IPS-18a (cell line): ENCODE results near the gene ANTKMT.
A peak's percentile ranks its signal among the peaks of the same experiment; 100 is the strongest.

ENCODE experiments used
- H3K27ac ChIP-seq: one replicate; pipeline ENCODE4 v1.5.1; 2013; ENCODE audit warnings: low read length
- H3K27me3 ChIP-seq: one replicate; pipeline ENCODE4 v1.6.1; 2013; ENCODE audit warnings: mild to moderate bottlenecking, low read length; ENCODE audit not compliant: control insufficient read depth, insufficient read depth
- H3K36me3 ChIP-seq: one replicate; pipeline ENCODE4 v1.6.1; 2013; ENCODE audit warnings: low read depth, low read length; ENCODE audit not compliant: control insufficient read depth
- H3K4me1 ChIP-seq: one replicate; pipeline ENCODE4 v1.6.1; 2013; ENCODE audit warnings: low read depth, low read length; ENCODE audit not compliant: control insufficient read depth
- H3K4me3 ChIP-seq: one replicate; pipeline ENCODE4 v1.5.1; 2013; ENCODE audit warnings: low read length
- H3K9ac ChIP-seq: one replicate; pipeline ENCODE4 v1.6.1; 2013; ENCODE audit warnings: mild to moderate bottlenecking, low read length, moderate library complexity
- H3K9me3 ChIP-seq: one replicate; pipeline ENCODE4 v1.6.1; 2013; ENCODE audit warnings: low read depth, low read length; ENCODE audit not compliant: control insufficient read depth

Gene ANTKMT

GRCh38 chr16:714558-715476 is 6.1 kb upstream of the ANTKMT start, which contains the start of gene METRN:
METRN (plus strand) TSS chr16:715118; CDS start chr16:715290, 172 bp downstream.
- H3K4me3 ChIP-seq: peak within 1 kb of the TSS; percentile 46
- peaks cover 13% of the 10 kb centered on the region for H3K4me1 ChIP-seq
- no peaks in the 10 kb centered on the region for H3K9me3 ChIP-seq
- no peak within 1 kb of the TSS for H3K27ac ChIP-seq
- no peaks in the 10 kb centered on the region for H3K36me3 ChIP-seq
- H3K9ac ChIP-seq: no peak within 1 kb of the TSS
- peaks cover 43% of the 10 kb centered on the region for H3K27me3 ChIP-seq

GRCh38 chr16:715477-716199 is 5.3 kb upstream of the ANTKMT start:
- peaks cover 18% of the 10 kb centered on the region for H3K4me1 ChIP-seq
- H3K9me3 ChIP-seq: no peaks in the 10 kb centered on the region
- H3K27me3 ChIP-seq: peaks cover 42% of the 10 kb centered on the region
- no peaks in the 10 kb centered on the region for H3K36me3 ChIP-seq
- H3K27ac ChIP-seq: no peak overlapping the region
- H3K9ac ChIP-seq: no peak overlapping the region
- peak overlapping the region; percentile 46 for H3K4me3 ChIP-seq

GRCh38 chr16:716200-716568 is 4.8 kb upstream of the ANTKMT start:
- no peaks in the 10 kb centered on the region for H3K36me3 ChIP-seq
- no peak overlapping the region for H3K27ac ChIP-seq
- peaks cover 18% of the 10 kb centered on the region for H3K4me1 ChIP-seq
- no peak overlapping the region for H3K9ac ChIP-seq
- peaks cover 37% of the 10 kb centered on the region for H3K27me3 ChIP-seq
- H3K4me3 ChIP-seq: peak overlapping the region; percentile 46
- H3K9me3 ChIP-seq: no peaks in the 10 kb centered on the region

- no peak overlapping the region for H3K27ac ChIP-seq
- H3K27me3 ChIP-seq: peaks cover 34% of the 10 kb centered on the region
- peaks cover 18% of the 10 kb centered on the region for H3K4me1 ChIP-seq
- H3K9ac ChIP-seq: no peak overlapping the region
- H3K4me3 ChIP-seq: no peak overlapping the region
- no peaks in the 10 kb centered on the region for H3K9me3 ChIP-seq
- no peaks in the 10 kb centered on the region for H3K36me3 ChIP-seq
Observed at GRCh38 chr16:716768-717325, 4.1 kb upstream of the ANTKMT start.

- no peaks in the 10 kb centered on the region for H3K36me3 ChIP-seq
- H3K4me3 ChIP-seq: no peak overlapping the region
- no peak overlapping the region for H3K27ac ChIP-seq
- no peaks in the 10 kb centered on the region for H3K9me3 ChIP-seq
- no peak overlapping the region for H3K9ac ChIP-seq
- peaks cover 18% of the 10 kb centered on the region for H3K4me1 ChIP-seq
- H3K27me3 ChIP-seq: peaks cover 27% of the 10 kb centered on the region
Observed at GRCh38 chr16:717450-718245, 3.3 kb upstream of the ANTKMT start.

- no peak overlapping the region for H3K4me3 ChIP-seq
- H3K27ac ChIP-seq: no peak overlapping the region
- no peak overlapping the region for H3K9ac ChIP-seq
- H3K36me3 ChIP-seq: no peaks in the 10 kb centered on the region
- peaks cover 23% of the 10 kb centered on the region for H3K27me3 ChIP-seq
- peaks cover 18% of the 10 kb centered on the region for H3K4me1 ChIP-seq
- no peaks in the 10 kb centered on the region for H3K9me3 ChIP-seq
Observed at GRCh38 chr16:718389-718788, 2.6 kb upstream of the ANTKMT start.

GRCh38 chr16:718922-719321 is 2.0 kb upstream of the ANTKMT start:
- Histone ChIP-seq H3K9ac (no peak overlapping the region), H3K27ac (no peak overlapping the region), H3K27me3 (peaks cover 18% of the 10 kb centered on the region), H3K4me1 (peaks cover 18% of the 10 kb centered on the region), H3K36me3 (no peaks in the 10 kb centered on the region), H3K9me3 (no peaks in the 10 kb centered on the region), H3K4me3 (no peak overlapping the region)

- Histone ChIP-seq H3K27ac (no peak overlapping the region), H3K9me3 (no peaks in the 10 kb centered on the region), H3K27me3 (peaks cover 12% of the 10 kb centered on the region), H3K4me3 (peak overlapping the region; percentile 81), H3K4me1 (peaks cover 18% of the 10 kb centered on the region), H3K9ac (peak overlapping the region; percentile 75), H3K36me3 (no peaks in the 10 kb centered on the region)
Observed at GRCh38 chr16:719815-720446, 1.0 kb upstream of the ANTKMT start.

GRCh38 chr16:720447-720989 is 428 bp upstream of the ANTKMT start:
- H3K4me1 ChIP-seq: peaks cover 18% of the 10 kb centered on the region
- no peaks in the 10 kb centered on the region for H3K36me3 ChIP-seq
- H3K27ac ChIP-seq: peak overlapping the region; percentile 31
- peak overlapping the region; percentile 81 for H3K4me3 ChIP-seq
- H3K27me3 ChIP-seq: peaks cover 14% of the 10 kb centered on the region
- H3K9ac ChIP-seq: peak overlapping the region; percentile 75
- H3K9me3 ChIP-seq: no peaks in the 10 kb centered on the region

- Histone ChIP-seq H3K4me1 (peaks cover 9% of the 10 kb centered on the region), H3K27ac (no peak overlapping the region), H3K9me3 (no peaks in the 10 kb centered on the region), H3K27me3 (peaks cover 13% of the 10 kb centered on the region), H3K4me3 (no peak overlapping the region), H3K36me3 (no peaks in the 10 kb centered on the region), H3K9ac (no peak overlapping the region)
Observed at GRCh38 chr16:721765-722540, 1.0 kb downstream of the ANTKMT start.
